ENCODE results near the gene CYP19A1. TPM values are rescaled to one million over a fixed set of nuclear protein-coding genes. Genes with fewer than 3 reads are reported as not detected.

Gene CYP19A1
- total RNA-seq, 1 experiment from 2014 or later: not detected

- in situ Hi-C loops (cut with HindIII; ENCODE audit: low pct_unique_long_range_greater_than_20kb, low sequenced_read_pairs) (no loop called here), intact Hi-C loops (cut with micrococcal nuclease; ENCODE audit: unreplicated experiment) (no loop called here)
These were observed 3.2 kb upstream of the CYP19A1 start, which contains the start of gene GLDN for GRCh38 chr15:51341366-51342226. TSS of gene GLDN (plus strand) at chr15:51341655. CDS start at chr15:51341685, 30 bp downstream.

More at GRCh38 chr15:51341366-51342226, 3.2 kb upstream of the CYP19A1 start, which contains the start of gene GLDN:
- no peaks in the 10 kb centered on the region for H3K36me3 ChIP-seq (ENCODE audit: control insufficient read depth, insufficient read depth, low read length)
- no peaks in the 10 kb centered on the region for H3K4me1 ChIP-seq (ENCODE audit: control insufficient read depth, insufficient read depth, low read length)
- H3K9me3 ChIP-seq (ENCODE audit: control insufficient read depth, insufficient read depth, low read depth, low read length): no peaks in the 10 kb centered on the region
- CTCF ChIA-PET: interaction anchor here (0.6 kb wide), 1 partner anchor 11 kb away, joined by 3 read pairs; no protein-coding TSS in a partner anchor
- TF ChIP-seq, protein P1, sequence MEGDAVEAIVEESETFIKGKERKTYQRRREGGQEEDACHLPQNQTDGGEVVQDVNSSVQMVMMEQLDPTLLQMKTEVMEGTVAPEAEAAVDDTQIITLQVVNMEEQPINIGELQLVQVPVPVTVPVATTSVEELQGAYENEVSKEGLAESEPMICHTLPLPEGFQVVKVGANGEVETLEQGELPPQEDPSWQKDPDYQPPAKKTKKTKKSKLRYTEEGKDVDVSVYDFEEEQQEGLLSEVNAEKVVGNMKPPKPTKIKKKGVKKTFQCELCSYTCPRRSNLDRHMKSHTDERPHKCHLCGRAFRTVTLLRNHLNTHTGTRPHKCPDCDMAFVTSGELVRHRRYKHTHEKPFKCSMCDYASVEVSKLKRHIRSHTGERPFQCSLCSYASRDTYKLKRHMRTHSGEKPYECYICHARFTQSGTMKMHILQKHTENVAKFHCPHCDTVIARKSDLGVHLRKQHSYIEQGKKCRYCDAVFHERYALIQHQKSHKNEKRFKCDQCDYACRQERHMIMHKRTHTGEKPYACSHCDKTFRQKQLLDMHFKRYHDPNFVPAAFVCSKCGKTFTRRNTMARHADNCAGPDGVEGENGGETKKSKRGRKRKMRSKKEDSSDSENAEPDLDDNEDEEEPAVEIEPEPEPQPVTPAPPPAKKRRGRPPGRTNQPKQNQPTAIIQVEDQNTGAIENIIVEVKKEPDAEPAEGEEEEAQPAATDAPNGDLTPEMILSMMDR (IDR thresholded peaks at IDR 0.05): no peak
- no peak for TF ChIP-seq REST (IDR thresholded peaks at IDR 0.05; ENCODE audit: insufficient read depth in 1 of 2, low read depth in 2 of 2, low read length in 1 of 2)
- TF ChIP-seq SIN3A (IDR thresholded peaks at IDR 0.05; ENCODE audit: borderline replicate concordance, insufficient read depth, low read depth, low read length): no peak
- TF ChIP-seq TCF7L2 (IDR thresholded peaks at IDR 0.05; ENCODE audit: low read depth, low read length): no peak
- no peak for TF ChIP-seq POLR2AphosphoS5 (IDR thresholded peaks at IDR 0.05; ENCODE audit: low read depth, low read length)
- DNase-seq (ENCODE audit: low read depth, low spot score): no peak
- H3K27ac ChIP-seq (ENCODE audit: low read length): no peak within 1 kb of the TSS
- peak within 1 kb of the TSS; percentile 30 to 31 for H3K4me3 ChIP-seq (ENCODE audit: low read depth in 2 of 2, low read length in 2 of 2)
- peak; percentile 73 for ATAC-seq
- no TSS peak for BruUV-seq (replicated peaks)
- H3K27me3 ChIP-seq (ENCODE audit: control insufficient read depth, insufficient read depth, low read length): peaks cover 21% of the 10 kb centered on the region
- POLR2A ChIA-PET: no interaction called here
